Activated CD8-positive, alpha-beta memory T cell treated with anti-CD3 and anti-CD28 coated beads for 36 hours (primary cell): ENCODE results near the gene RGL1. TPM values are rescaled to one million over a fixed set of nuclear protein-coding genes. Genes with fewer than 3 reads are reported as not detected.

ENCODE experiments used
- CTCF ChIA-PET: fragments of 350-600 bp; sonication (Branson Sonifier 250); formaldehyde crosslinking; loops from one replicate; lab custom pipeline; 2021; ENCODE audit warnings: antibody characterized with exemption; lab: Charles Lee
- POLR2A ChIA-PET: fragments of 350-600 bp; sonication (Branson Sonifier 250); formaldehyde crosslinking; loops from one replicate; lab custom pipeline; 2021; ENCODE audit warnings: antibody characterized with exemption; lab: Charles Lee
- total RNA-seq, 2 experiments: library from RNA; stranded (reverse); gene quantifications; one replicate each; pipeline ENCODE4 v1.2.3, GENCODE V29; 2021

The RGL1 gene
- total RNA-seq, 2 experiments from 2014 or later, result 1.6 to 2.0 TPM

- ChIA-PET CTCF (no interaction called here), POLR2A (no interaction called here)
Measured at GRCh38 chr1:183901748-183902330, 96.9 kb downstream of the RGL1 start.

DNA sequence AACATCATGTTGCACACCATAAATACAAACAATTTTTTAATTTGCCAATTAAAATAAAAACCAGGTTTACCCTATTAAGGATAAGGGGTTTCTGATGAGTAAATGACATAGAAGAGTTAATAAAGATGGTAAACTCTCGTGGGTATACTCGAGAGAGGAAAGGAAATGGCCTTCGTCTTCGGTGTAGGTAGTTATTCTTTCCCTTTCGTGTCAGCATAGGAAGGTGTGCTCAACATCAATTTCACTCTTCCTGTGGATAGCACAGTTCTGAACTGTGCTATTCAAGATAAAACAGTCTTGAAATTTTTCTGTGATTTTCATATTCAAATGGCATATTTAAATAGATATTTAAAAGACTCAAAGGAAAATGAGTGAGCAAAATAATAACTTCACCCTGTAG is 98.2 kb downstream of the RGL1 start:
- ChIA-PET POLR2A (no interaction called here), CTCF (no interaction called here)

GRCh38 chr1:183905508-183906113 is 100.7 kb downstream of the RGL1 start:
- POLR2A ChIA-PET, result no interaction called here

DNA sequence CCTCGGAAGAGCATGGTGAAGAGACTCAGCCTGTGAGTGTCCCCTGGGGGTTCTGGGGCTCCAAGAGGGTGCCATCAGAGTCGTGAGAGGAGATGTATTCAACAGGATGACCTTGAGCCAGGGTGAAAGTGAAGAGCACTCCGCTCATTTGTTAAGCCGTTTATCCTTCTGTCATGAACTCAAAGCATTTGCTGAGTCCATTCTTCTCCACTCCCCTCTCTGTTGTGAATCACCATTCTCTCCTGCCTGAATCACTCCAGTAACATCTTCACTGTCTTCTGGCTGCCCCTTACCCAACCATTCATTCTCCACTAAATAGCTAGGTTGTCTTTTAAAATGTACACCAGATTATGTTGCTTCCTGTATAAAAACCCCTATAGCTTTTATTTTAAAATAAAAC is 102.2 kb downstream of the RGL1 start:
- ChIA-PET CTCF (interaction anchor here (0.8 to 1.3 kb wide), 3 partner anchors 9 to 252 kb away, joined by 3 read pairs; no protein-coding TSS in a partner anchor), POLR2A (interaction anchor here (0.6 kb wide), 1 partner anchor 256 kb away, joined by 3 read pairs; no protein-coding TSS in a partner anchor)

More at GRCh38 chr1:183905508-183906113, 100.7 kb downstream of the RGL1 start:
- CTCF ChIA-PET, result no interaction called here

DNA sequence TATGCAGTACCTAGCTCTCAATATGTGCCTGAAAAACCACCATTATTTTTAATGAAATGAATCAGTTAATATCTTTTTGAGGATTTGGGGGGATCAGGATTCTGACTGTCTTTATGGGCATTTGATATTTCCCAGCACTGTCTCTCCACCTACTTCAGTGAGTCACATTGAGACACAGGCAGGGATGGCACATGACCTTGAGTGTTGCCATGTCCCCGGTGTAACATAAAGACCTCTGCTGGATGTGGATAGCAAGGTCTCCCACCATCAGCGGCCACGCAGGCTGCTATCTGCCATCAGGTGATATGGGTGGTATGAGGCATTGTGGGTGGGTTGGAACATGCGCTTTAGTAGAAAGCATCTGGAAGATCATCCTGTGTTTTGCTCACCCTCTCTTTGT is 103.2 kb downstream of the RGL1 start:
- ChIA-PET CTCF (interaction anchor here (0.6 to 1.3 kb wide), 4 partner anchors 10 to 545 kb away, joined by 3 read pairs; no protein-coding TSS in a partner anchor), POLR2A (no interaction called here)

- POLR2A ChIA-PET, result no interaction called here
- CTCF ChIA-PET, result no interaction called here
Measured at GRCh38 chr1:183909672-183910071, 104.8 kb downstream of the RGL1 start.

DNA sequence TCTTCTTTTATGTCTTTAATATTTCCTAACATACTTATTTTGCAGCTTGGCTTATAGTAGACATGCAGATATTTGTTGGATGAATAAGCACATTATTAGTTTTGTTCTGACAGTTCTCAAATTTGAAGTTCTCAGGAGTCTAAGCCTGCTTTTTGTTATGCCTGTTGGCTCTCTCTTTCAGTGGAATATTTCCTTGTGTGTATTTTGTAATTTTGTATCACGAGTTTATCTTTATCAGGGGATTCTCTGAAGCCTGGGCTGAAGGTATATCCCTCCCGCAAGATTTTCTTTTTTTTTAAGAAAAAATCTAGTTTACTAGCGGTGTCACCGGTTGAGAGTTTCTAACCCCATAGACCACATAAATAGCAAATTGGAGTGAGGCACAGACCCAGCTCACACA is 105.9 kb downstream of the RGL1 start:
- POLR2A ChIA-PET, result no interaction called here
- CTCF ChIA-PET, result no interaction called here

- ChIA-PET POLR2A (no interaction called here), CTCF (no interaction called here)
Measured at GRCh38 chr1:183911285-183911684, 106.4 kb downstream of the RGL1 start.

DNA sequence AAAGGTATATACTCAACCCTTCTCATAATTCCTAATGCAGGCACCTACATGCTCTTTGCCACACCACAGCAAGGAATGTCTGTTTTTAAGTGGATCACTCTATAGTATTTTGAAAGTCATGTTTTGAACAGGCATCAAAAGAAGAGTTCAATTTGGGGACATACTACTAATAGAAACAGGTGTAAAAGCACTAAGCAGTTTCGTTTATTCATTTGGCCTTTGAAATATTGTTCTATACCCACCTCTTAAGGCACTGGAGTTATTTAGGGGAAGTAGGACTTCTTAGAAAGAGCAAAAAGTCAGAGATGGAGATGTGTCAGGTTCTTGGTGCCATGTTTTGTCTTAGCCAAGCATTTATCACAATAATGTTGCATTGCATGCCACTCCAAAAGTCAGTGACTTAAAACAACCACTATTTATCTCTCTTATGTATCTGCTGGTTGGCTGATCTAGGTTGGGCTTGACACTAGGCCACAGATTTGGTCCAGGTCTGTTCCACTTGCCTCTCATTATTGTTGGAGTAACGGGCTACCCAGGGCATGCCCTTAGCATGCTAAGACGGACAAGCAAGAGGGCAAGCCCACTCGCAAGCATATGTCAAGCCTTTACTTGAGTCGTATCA is 107.5 kb downstream of the RGL1 start:
- CTCF ChIA-PET, result no interaction called here
- POLR2A ChIA-PET, result no interaction called here

GRCh38 chr1:183913567-183913993 is 108.7 kb downstream of the RGL1 start:
- POLR2A ChIA-PET, result no interaction called here
- CTCF ChIA-PET, result interaction anchor here (1.3 kb wide), 1 partner anchor 228 kb away, joined by 3 read pairs; no protein-coding TSS in a partner anchor

DNA sequence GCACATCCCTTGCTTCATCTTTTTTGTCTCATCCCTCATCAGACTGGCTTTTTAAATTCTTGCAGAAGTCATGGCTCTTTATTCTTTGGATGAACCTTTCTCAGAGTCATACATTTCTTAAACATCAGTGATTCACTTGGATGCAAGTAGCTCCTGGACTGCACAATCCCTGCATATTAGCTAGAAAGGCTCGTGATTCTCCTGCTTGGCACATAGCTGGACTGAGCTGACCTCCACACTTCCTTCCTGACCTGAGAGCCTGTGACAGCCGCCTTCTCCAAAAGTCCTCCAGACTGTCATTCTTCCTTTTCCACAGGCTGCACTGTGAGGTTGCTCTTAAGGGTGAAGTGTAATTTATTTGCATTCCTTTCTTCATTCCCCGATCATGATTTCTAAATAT is 109.4 kb downstream of the RGL1 start:
- ChIA-PET CTCF (interaction anchor here (1.3 to 2.5 kb wide), 2 partner anchors 229 to 259 kb away, joined by 3 to 24 read pairs; no protein-coding TSS in a partner anchor), POLR2A (no interaction called here)

DNA sequence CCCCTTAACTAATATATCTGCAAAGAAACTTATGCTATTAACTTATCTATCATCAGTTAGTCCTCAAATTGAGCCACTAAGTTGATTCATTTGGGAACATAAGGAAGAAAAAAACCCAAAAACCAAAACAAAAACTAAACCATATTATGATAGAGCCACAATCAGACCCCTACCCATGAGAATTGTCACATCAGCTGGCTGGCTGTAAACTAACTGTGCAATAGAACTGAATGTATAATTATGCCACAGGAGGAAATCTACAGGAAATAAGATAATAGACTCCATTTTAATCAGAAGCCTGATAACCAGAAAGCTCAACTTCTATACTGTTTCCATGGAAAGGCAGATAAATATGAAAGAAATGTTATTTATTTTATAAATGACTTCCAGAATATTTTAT is 110.0 kb downstream of the RGL1 start:
- ChIA-PET POLR2A (no interaction called here), CTCF (interaction anchor here (1.2 to 2.5 kb wide), 4 partner anchors 27 to 260 kb away, joined by 3 to 24 read pairs (median 4); no protein-coding TSS in a partner anchor)

GRCh38 chr1:183915625-183916510 is 110.9 kb downstream of the RGL1 start:
- ChIA-PET CTCF (interaction anchor here (0.6 to 2.5 kb wide), 12 partner anchors 18 to 274 kb away, joined by 3 to 24 read pairs (median 4); no protein-coding TSS in a partner anchor), POLR2A (interaction anchor here (0.5 to 1.0 kb wide), 2 partner anchors 16 to 41 kb away, joined by 3 to 4 read pairs; no protein-coding TSS in a partner anchor)

DNA sequence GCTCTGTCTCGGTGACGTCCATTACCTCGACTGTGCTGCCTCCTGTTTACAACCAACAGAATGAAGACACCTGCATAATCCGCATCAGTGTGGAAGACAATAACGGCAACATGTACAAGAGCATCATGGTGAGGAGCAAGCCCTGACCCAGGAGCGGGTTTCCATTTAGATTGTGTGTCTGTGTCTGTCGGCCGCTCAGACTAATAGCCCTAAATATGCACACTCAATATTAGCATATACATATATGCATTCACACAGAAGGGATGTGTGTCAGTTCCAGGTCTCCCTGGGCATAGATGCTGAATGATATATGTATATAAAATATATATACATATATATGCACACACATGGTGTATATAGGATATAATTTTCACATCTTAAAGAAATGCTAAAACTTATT is 111.7 kb downstream of the RGL1 start:
- CTCF ChIA-PET, result interaction anchor here (1.0 to 2.5 kb wide), 10 partner anchors 19 to 274 kb away, joined by 3 to 24 read pairs (median 4); no protein-coding TSS in a partner anchor
- POLR2A ChIA-PET, result interaction anchor here (1.0 kb wide), 1 partner anchor 40 kb away, joined by 3 read pairs; no protein-coding TSS in a partner anchor

DNA sequence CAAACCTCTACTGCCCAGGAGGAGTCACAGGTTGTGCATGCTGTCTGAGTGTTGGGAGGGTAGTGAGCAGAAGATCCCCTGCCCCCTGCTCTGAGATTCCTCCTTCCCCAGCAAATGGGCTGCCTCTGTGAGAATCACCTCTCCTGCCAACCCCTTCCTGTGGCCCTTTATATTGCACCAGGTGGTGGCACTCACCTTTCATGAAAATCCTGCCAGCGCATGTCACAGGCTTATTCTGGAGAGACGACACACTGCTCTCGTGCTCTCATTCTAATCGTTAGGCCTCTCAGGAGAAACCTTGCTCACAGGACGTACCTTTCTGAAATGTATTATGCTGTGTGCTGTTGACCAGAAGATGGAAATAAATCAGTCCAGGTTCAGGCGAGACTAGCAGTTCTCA is 113.7 kb downstream of the RGL1 start:
- ChIA-PET POLR2A (no interaction called here), CTCF (no interaction called here)

- ChIA-PET CTCF (interaction anchor here (1.0 kb wide), 1 partner anchor 265 kb away, joined by 5 read pairs; no protein-coding TSS in a partner anchor), POLR2A (no interaction called here)
Measured at GRCh38 chr1:183920651-183921050, 115.7 kb downstream of the RGL1 start.

GRCh38 chr1:183922197-183922596 is 117.3 kb downstream of the RGL1 start:
- ChIA-PET CTCF (no interaction called here), POLR2A (no interaction called here)

GRCh38 chr1:183925947-183926346 is 121.0 kb downstream of the RGL1 start:
- ChIA-PET CTCF (no interaction called here), POLR2A (no interaction called here)

- POLR2A ChIA-PET, result interaction anchor here (0.5 kb wide), 1 partner anchor 265 kb away, joined by 3 read pairs; no protein-coding TSS in a partner anchor
- CTCF ChIA-PET, result no interaction called here
Measured at GRCh38 chr1:183926983-183927382, 122.1 kb downstream of the RGL1 start.
